ENCODE measurements around the gene RAB28. TPM values are rescaled to one million over a fixed set of nuclear protein-coding genes. Genes with fewer than 3 reads are reported as not detected.

Gene RAB28
- total RNA-seq, 1 donor from 2014 or later, result 16.0 TPM

DNA sequence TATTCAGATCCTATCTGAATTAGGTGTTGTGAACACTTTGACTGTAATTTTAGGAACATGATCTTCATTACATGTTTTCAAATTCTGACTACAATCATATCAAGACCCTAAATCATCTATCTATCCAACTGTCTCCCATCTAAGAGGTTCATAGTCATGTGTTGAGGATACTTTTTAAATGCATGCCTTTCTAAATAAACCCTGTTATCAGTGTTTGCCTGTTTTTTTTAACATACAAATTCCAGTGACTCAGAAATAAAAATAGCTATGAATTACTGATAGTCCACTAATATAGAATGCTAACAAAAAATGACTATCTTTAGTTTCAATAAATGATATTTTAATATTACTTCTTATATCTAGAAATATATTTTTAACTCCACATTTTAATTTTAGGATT is 8.0 kb downstream of the RAB28 start:
- no peak overlapping the region for H3K4me3 ChIP-seq (ENCODE audit: low read depth, low read length)
- DNase-seq (ENCODE audit: low read depth), result no peak
- TF ChIP-seq, protein P1, sequence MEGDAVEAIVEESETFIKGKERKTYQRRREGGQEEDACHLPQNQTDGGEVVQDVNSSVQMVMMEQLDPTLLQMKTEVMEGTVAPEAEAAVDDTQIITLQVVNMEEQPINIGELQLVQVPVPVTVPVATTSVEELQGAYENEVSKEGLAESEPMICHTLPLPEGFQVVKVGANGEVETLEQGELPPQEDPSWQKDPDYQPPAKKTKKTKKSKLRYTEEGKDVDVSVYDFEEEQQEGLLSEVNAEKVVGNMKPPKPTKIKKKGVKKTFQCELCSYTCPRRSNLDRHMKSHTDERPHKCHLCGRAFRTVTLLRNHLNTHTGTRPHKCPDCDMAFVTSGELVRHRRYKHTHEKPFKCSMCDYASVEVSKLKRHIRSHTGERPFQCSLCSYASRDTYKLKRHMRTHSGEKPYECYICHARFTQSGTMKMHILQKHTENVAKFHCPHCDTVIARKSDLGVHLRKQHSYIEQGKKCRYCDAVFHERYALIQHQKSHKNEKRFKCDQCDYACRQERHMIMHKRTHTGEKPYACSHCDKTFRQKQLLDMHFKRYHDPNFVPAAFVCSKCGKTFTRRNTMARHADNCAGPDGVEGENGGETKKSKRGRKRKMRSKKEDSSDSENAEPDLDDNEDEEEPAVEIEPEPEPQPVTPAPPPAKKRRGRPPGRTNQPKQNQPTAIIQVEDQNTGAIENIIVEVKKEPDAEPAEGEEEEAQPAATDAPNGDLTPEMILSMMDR (conservative IDR thresholded peaks at IDR 0.05; ENCODE audit: low read depth, low read length), result no peak

DNA sequence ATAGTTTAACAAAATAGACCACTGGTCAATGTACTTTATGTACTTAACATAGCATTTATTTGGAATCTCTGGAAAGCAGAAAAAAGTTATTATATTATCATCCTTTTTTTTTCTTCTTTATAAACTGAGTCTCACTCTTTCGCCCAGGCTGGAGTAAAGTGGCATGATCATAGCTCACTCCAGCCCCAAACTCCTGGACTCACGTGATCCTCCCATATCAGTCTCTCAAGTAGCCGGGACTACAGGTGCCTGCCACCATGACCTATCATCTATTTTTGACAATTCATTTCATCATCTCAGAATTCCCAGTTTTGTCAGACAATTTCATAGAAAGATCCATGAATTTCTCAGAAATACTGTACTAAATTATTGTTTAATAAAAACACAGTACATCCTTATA is 12.7 kb downstream of the RAB28 start:
- no peak overlapping the region for H3K4me3 ChIP-seq (ENCODE audit: low read depth, low read length)
- TF ChIP-seq, protein P1 (conservative IDR thresholded peaks at IDR 0.05; ENCODE audit: low read depth, low read length), result no peak
- no peak for DNase-seq (ENCODE audit: low read depth)

DNA sequence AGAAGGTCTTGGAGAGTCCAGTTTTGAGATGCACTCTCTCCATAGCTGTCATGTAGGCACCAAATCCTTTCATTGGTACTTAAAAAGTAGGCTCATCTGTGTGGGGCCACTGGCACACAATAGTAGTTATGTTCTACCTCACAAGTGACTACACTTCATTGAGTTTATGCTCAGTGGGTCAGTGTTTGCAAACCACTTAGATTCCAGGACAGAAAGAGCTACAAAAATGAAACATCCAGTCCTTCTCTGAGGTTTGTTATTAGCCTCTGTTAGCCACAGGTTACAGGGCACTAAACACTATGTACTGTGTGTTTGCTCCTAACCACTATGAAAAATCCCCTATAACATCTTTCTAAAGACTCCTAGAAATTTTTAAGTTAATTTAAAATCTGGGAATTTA is 13.8 kb downstream of the RAB28 start:
- TF ChIP-seq, protein P1 (conservative IDR thresholded peaks at IDR 0.05; ENCODE audit: low read depth, low read length), result no peak
- no peak for DNase-seq (ENCODE audit: low read depth)
- H3K4me3 ChIP-seq (ENCODE audit: low read depth, low read length), result no peak overlapping the region

DNA sequence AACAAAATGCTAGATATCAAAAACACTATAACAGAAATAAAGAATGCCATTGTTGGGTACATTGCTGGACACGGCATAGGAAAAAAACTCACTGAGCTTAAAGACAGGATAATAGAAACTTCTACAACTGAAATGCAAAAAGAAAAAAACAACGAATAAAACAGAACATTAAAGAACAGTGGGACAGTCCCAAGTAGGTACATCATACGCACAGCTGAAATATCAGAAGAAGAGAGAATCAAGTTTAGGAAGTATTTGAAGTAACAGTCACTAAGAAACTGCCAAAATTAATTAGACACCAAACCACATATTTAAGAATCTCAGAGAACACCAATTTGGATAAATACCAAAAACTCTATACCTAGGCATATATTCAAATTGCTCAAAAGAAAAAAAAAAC is 19.2 kb downstream of the RAB28 start:
- TF ChIP-seq, protein P1 (conservative IDR thresholded peaks at IDR 0.05; ENCODE audit: low read depth, low read length), result no peak
- H3K4me3 ChIP-seq (ENCODE audit: low read depth, low read length), result no peak overlapping the region
- no peak for DNase-seq (ENCODE audit: low read depth)

DNA sequence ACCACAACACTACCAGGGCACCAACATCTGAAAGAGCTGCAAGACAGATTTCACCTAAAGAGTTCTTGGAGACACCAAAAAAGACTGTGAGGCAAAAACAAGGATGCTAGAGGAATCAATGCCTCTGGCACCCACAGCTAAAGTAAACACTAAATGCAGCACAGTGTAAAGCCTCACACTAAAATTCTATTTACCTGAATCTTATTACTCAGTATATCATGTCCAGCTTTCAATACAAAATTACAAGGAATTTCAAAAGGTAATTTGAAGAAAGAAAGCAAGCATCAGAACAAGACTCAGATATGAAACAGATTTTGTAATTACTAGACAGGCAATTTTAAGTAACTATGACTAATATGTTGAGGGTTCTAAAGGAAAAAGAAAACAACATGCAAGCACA is 19.6 kb downstream of the RAB28 start:
- TF ChIP-seq, protein P1 (conservative IDR thresholded peaks at IDR 0.05; ENCODE audit: low read depth, low read length), result no peak
- no peak overlapping the region for H3K4me3 ChIP-seq (ENCODE audit: low read depth, low read length)
- DNase-seq (ENCODE audit: low read depth), result no peak

DNA sequence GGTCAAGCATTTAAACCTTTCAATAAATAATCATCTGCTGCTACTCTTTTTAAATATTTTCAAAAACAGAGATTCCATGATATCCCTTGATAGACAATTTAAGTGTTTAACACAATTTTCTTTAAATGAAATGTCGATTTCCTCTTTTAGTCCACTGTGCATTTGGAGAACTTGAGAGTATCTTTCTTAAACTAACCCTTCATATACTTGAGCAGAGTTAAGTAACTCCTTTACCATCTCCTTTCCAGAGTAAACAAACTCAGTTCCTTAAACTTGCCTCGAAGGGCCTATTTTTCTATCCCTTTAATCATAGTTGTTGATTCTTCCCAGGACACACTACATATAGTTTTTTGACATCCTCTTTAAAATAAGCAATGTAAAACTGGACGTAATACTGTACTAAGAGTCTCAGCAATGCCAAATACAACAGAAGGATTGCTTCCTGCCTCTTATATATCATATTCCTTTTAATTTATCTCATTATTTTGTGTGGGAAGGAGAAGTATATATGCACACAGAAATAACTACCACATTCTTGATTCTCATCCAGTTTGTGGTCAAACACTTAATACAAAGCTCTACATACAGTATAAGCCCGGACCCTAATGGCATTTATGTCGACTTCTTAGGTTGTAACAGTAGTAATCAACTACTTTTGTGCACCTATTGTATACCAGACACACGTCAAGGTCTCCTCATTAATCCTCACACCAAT is 22.8 kb downstream of the RAB28 start:
- TF ChIP-seq, protein P1 (conservative IDR thresholded peaks at IDR 0.05; ENCODE audit: low read depth, low read length), result no peak
- no peak for DNase-seq (ENCODE audit: low read depth)
- H3K4me3 ChIP-seq (ENCODE audit: low read depth, low read length), result no peak overlapping the region

DNA sequence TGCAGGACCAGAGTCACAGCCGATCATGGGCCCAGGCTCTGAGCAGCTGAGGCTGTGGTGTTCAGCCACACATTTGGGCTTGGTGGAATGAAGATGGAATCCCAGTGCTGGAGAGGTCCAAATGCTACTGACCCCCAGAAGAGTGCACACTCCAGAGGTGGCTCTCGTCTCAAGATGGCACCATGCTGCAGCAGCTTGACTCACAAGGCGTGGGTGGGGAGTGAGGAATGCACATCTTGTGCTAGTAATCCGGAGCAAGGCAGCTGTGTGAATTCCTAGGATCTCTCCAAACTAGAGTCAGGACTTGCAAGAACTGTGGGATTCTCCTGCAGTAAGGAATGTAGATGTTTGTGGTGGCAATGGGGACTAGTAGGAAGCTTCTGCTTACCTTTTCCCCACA is 28.7 kb downstream of the RAB28 start:
- DNase-seq (ENCODE audit: low read depth), result no peak
- TF ChIP-seq, protein P1 (conservative IDR thresholded peaks at IDR 0.05; ENCODE audit: low read depth, low read length), result no peak
- H3K4me3 ChIP-seq (ENCODE audit: low read depth, low read length), result no peak overlapping the region
